Raji (cell line): ENCODE measurements around the gene TUBB2A.
A peak's percentile ranks its signal among the peaks of the same experiment; 100 is the strongest.

ENCODE experiments used
- POLR2A ChIP-seq: IDR thresholded peaks from 2 replicates; pipeline ENCODE4 v1.6.1; 2011; ENCODE audit warnings: low read depth, low read length, control low read depth; ENCODE audit not compliant: insufficient read depth

Gene TUBB2A

DNA sequence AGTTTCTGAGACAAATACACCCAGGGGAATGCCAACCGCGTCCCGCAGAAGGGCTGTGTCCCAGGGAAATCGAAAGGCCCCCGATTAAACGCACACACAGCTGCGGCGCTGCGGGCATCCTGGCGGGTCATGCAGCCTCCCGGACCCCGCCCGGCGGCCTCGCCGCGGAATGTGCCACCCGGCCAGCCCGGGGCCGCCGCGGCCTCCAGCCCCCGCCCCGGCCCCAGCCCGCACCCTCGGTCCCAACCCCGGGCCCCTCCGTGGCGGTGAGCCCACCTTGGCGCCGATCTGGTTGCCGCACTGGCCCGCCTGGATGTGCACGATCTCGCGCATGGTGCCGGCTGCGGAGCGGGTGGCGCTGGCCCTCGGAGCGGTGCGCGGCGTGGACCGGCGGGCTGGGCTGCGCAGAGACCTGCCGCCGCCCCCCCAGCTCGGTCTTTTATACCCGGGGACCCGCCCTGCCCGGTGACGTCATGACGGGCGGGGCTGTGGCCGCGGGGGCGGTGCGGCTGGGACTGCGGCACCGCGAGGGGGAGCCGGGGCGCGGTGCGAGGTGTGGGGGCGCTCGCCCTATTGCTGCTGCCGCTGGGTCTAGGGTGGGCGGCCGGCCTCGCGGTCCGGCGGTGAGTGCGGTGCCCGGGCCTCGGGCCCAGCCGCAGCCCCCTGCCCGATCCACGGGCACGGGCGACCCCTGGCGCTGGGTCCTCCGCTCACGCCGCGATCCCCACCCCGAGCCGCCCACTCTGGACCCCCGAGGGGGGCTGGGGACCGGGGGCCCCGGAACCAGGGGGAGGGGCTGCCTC lies at the start of gene TUBB2A:
Gene TUBB2A (minus strand): TSS at position 414 of the 803 bp plus-strand sequence. CDS start 81 bp downstream, at position 333.
- peak; percentile 73 for TF ChIP-seq POLR2A

DNA sequence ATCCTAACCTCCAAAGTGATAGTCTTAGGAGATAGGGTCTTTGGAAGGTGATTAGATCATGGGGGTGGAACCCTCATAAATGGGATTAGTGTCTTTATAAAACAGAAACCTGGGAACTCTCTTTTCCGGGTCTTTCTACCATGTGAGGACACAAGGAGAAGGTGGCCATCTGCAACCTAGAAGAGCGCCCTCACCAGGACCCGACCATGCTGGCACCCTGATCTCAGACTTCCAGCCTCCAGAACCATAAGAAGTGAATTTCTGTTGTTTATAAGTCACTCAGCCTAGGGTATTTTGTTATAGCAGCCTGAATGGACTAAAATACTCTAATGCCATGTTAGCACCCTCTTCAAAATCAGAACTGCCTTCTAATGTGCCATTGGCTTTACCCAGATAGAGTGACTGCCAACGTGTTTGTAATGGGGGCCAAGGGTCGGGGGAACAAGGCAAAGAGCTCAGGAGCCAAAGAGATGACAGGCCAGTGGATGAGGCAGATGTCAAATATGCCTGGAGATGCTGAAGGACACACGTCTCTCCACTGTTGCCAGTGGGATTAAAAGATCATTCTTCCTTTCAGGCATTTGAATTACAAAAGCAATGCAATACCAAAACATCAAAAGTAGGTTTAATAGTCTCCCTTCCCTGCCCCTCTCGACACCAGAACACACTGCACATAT lies 49.1 kb upstream of the TUBB2A start:
- TF ChIP-seq POLR2A, result no peak

DNA sequence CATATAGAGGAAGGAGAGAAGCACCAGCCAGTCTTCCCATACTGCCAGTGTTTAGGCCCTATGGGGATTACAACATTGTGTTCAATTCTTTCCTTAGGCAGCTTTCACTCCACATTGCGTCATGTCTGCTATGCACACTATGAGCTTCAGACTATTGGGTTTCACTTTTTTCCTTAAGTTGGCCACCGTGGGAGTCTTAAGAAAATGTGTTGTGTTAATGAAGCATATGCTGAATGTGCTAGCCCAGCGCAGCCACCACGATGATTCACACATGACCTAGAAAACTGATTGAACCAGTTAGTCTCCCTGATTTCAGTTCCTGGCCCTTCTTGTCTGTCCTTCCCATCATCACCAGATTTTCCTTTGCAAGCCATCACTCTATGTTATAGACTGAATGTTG lies 48.6 kb upstream of the TUBB2A start:
- no peak for TF ChIP-seq POLR2A

DNA sequence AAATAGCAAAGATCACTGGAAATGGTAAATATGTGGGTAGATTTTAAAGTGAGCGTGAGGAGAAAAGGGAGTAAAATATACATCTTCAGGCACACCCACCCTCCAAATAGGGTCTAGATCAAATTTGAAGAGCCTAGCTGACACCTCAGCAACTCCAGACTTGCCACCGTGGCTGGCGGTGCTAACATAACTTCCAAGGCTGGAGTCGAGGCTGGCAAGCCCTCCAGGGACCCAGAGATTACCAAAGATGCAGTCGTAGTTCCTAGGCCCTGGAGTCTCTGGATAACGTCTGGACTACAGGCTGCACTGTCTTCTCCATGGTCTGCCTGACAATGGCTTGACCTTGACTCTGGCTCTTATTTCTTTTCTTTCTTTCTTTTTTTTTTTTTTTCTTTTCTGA lies 47.6 kb upstream of the TUBB2A start:
- TF ChIP-seq POLR2A, result no peak

DNA sequence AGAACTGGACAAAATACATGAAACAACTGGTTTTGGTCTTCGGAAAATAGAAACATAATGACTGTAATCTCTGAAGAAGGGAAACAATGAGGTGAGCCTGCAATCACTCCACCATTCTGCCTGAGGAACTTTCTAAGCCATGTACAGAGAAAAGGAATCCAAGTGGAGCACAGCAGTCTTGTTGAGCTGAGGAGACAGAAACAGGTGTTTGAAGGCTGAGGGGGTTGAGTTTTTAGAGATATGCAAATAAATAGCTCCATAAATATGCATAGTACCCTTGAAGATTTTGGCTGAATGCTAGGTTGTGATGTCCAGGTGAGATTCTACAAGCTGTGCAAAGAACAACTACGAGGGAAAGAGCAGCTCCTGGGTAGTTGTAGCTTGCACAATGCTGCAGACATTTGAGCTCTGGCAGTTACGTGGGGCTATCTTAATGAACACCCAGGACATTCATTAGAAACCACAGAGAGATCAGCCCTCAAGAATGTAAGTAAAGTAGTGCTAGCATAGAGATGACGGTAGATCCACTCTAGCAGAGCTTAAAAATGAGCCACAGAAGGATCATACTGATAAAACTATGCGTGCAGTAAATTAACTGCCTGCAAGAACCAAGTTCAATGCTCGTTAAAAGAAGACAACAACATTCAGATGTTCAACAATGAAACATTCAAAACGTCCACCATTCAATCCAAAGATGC lies 45.8 kb upstream of the TUBB2A start:
- peak; percentile 45; the same call in 1 of the 2 replicates for TF ChIP-seq POLR2A

DNA sequence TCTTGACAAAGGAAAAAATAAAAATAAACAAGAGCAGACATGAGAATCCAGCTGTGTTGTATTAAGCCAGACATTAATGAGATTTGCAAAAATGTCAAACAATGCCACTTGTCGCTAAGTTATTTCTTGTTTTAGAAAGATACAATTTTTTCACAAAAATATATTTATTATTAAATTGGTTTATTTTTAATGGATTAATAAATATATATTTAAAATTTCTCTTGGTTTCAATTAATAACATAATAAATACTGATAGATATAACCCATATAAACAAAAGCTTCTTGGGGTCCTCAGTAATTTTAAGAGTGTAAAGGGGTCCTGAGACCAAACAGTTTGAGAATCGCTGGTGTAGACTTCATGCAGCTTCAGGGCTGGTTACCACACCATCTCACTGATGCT lies 44.0 kb upstream of the TUBB2A start:
- TF ChIP-seq POLR2A, result no peak

DNA sequence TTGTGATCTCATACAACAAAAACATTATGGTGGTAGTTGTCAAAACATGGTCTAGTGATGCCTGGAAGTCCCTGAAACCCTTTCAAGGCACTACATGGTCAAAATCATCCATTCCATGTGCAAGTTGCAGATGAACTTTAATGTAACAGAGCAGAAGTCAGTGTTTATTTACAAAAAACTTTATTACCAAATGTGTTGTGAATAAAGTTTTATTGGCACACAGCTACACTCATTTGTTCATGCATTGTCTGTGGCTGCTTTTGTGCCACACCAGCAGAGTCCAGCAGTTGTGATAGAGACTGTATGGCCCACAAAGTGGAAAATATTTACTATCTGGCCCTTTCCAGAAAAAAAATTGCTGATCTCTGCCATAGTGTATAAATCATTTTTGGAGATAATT lies 43.3 kb upstream of the TUBB2A start:
- no peak for TF ChIP-seq POLR2A

DNA sequence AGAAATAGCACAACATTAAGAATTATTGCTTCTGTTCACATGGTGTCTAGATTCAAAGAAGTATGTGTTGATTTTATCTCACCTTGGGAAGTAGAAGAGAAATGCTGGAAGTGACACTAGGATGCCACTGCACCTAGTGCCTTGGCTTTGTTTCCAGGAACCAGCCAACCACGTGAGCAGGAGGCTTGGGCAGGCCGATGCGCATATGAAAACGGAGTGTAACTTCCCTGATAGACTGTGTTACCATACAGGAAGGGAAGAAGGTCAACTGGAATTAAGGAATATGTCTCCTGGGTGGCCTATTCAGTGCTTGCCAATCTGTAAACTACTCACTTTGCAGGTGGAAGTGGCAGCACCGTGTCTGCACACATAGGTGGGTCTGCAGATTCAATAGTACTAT lies 42.0 kb upstream of the TUBB2A start:
- no peak for TF ChIP-seq POLR2A

DNA sequence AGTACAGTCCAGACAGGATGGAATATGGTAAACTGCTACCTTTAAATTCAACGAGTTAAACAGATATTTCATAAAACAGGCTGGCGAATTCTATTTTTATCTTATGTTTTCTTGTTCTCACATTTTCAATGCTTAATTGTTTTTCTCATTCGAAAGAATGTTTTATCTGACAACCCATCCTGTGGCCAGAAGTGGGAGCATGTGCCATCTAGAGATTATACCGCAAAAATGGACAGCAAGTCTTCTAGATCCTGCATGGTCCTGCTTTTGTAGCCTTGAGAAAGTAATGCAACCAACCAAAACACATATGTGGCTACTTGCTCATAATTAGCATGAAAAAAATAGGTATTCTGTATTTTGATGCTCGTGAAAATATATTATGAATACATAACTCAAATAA lies 39.4 kb upstream of the TUBB2A start:
- TF ChIP-seq POLR2A, result no peak

DNA sequence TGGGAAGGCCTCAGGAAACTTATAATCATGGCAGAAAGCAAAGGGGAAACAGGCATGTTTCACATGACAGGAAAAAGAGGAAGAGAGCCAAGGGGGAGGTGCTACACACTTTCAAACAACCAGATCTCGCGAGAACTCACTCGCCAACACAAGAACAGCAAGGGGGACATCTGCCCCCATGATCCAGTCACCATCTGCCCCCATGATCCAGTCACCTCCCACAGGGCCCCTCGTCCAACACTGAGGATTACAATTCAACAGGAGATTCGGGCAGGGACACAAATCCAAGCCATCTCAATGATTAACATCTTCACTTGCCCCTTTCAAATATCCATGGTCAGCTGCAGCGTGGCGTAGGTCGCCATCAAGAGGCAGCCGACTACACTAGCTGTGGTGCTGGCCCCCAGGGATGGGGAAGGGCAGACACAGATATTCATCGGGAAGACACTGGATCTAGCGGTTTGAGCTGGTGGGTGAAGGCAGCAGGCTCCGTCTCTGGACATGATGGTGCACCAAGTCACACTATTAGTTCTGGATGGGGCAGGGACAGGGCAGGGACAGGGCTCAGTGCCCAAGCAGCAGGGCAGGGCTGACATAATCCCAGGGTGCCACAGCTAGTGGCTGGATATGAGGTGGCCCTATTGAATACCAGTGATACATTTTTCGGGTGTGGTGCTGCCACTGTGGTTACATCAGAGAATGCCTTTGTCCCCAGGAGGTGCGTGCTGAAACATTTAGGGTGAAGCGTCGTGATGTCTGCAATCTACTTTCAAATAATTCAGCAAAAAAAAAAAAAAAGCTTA lies 38.6 kb upstream of the TUBB2A start:
- no peak for TF ChIP-seq POLR2A

DNA sequence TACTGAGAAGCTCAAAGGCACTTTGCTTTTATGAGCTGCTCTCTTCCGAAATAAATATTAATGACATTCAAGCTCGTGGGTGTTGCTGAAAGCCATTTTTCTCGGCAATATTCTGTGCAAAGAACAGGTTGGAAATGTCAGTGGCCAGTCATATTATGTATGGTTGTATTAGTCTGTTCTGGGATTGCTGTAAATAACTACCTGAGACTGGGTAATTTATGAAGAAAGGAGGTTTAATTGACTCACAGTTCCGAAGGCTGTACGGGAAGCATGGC lies 38.0 kb upstream of the TUBB2A start:
- no peak for TF ChIP-seq POLR2A

DNA sequence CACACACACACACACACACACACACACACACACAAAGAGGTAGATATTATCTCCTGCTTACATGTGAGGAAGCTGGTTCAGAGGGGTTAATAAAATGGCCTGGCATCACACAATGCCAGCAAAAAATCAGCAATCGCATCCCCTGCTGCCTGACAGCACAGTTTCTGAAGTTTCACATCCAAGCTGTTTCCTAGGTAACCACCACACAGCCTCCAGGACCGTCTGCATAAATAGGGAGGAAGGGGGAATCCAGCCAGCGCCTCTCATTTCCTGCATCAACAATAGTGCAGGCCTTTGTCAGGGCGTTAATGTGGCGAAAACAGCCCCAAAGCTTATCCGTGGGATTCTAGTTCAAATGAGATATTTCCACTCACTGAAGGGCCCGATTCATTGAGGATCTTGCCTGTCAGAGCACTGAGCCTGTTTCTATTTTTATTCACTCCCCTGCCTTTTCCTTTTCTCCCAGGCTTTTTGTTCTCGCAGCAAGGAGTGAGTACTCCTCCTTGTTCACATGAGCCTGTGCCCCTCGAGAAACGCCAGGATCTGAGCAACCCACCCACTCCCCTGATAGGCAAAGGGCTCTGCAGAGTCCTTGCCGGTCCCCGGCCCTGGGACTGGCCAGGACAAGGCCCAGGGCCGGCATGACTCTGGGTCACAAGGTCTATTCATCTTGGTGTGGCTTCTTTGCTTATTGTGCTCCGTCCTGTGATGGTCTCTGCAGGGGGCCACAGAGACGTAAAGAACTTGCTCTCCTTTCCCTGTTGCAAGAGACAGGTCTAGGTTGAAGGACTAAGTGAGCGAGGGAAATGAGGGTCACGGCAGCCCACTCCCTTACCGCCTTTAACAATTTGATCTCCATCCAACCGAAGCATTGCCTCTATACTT lies 37.4 kb upstream of the TUBB2A start:
- TF ChIP-seq POLR2A, result no peak

DNA sequence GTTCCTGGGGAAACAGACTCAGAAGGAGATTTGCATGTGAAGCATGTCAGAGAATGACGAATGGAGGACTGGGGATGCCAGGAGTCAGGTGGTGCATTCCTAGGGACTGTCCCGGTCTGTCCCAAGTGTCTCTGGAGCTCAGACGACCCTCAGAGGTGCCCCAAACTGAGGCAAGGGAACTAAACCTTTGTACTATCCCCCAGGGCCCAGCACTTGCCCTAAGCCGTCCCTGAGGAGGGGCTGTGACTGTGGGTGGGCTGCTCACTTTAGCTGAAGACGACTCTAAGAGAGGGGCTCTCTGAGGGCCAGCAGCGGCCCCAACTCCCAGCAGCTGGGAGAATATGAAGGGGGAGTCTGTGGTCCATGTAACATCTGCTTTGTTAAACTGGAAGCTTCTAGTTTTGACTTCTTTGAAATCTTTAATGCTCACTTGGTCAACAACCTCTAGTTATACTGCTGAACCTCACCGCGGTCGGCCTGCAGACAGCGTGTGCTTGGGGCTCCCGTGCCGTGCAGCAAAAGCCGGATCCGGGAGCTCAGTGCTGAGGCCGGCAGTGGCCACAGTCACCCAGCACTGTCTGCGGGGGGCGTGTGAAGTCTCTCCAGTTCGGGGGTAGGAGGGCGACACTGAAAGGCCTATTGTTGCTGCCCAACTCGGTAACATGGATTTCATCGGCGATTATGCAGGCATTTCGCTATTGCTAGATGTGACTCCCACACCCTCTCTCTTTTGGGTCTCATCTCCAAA lies 35.9 kb upstream of the TUBB2A start:
- TF ChIP-seq POLR2A, result no peak

DNA sequence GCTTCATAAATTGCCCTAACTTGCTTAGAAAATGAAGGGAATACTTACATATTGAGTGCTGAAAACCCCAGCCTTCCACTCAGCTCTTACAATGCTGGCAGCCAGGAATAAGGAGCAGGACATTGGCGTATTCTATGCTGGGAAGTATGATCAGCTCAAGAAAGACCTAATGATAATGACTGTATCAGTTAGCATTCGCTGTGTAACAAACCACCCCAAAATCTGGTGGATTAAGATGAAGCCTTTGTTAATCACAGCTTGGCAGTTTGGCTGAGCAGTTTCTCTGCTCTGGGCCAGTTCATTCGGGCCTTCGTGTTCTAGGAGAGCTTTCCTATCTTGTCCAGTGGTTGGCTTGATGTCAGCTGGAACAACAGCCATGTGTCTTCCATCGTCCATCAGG lies 33.4 kb upstream of the TUBB2A start:
- TF ChIP-seq POLR2A, result no peak
